OCI-LY7 (cell line): ENCODE results near the gene OTP. TPM values are rescaled to one million over a fixed set of nuclear protein-coding genes. Genes with fewer than 3 reads are reported as not detected.

ENCODE experiments used
- BruUV-seq: library from RNA; stranded (reverse); fragments of 400-500 nt; replicated peaks from 2 replicates; lab custom pipeline; 2021; lab: Mats Ljungman, UMichigan
- CTCF ChIA-PET: fragments of 300-600 bp; sonication (Branson Sonifier 250); formaldehyde crosslinking; loops from one replicate; lab custom pipeline; 2022; ENCODE audit warnings: antibody characterized with exemption; ENCODE audit not compliant: unreplicated experiment; lab: Charles Lee
- POLR2A ChIA-PET: fragments of 300-600 bp; sonication (Branson Sonifier 250); formaldehyde crosslinking; loops from one replicate; lab custom pipeline; 2022; ENCODE audit warnings: antibody characterized with exemption; lab: Charles Lee
- DNase-seq: peaks from one replicate; pipeline ENCODE4 v3.0.0-alpha.2; 2015; ENCODE audit warnings: low spot score
- H2AFZ ChIP-seq: fragments of 200-600 bp; sonication (generic), shearing (Covaris generic); 2 replicates; pipeline ENCODE4 v1.6.1; 2014; ENCODE audit warnings: mild to moderate bottlenecking, antibody characterized with exemption, low read length, moderate library complexity
- H3K27ac ChIP-seq: fragments of 200-600 bp; sonication (generic); 2 replicates; pipeline ENCODE4 v1.5.1; 2014; ENCODE audit warnings: mixed run types, low read depth, mild to moderate bottlenecking, moderate library complexity, low read length, inconsistent platforms; ENCODE audit not compliant: poor library complexity, severe bottlenecking
- H3K36me3 ChIP-seq: fragments of 200-600 bp; sonication (generic); 2 replicates; pipeline ENCODE4 v1.6.1; 2014; ENCODE audit warnings: mild to moderate bottlenecking, antibody characterized with exemption, low read length, moderate library complexity, mixed read lengths; ENCODE audit not compliant: insufficient read depth
- H3K4me1 ChIP-seq: fragments of 200-600 bp; sonication (generic); 2 replicates; pipeline ENCODE4 v1.5.1; 2014; ENCODE audit warnings: mild to moderate bottlenecking, low read length; ENCODE audit not compliant: insufficient read depth, poor library complexity, severe bottlenecking
- H3K4me2 ChIP-seq: fragments of 200-600 bp; sonication (generic); 2 replicates; pipeline ENCODE4 v1.6.1; 2014; ENCODE audit warnings: mild to moderate bottlenecking, low read length
- H3K4me3 ChIP-seq: fragments of 200-600 bp; sonication (generic); 2 replicates; pipeline ENCODE4 v1.5.1; 2014; ENCODE audit warnings: mild to moderate bottlenecking, low read depth, low read length; ENCODE audit not compliant: poor library complexity, severe bottlenecking
- H3K79me2 ChIP-seq: fragments of 200-600 bp; sonication (generic); 2 replicates; pipeline ENCODE4 v1.6.1; 2016; ENCODE audit warnings: low read depth, mild to moderate bottlenecking, low read length, moderate library complexity, mixed read lengths; ENCODE audit not compliant: insufficient read depth
- H3K9me2 ChIP-seq: fragments of 200-600 bp; sonication (generic); 2 replicates; pipeline ENCODE4 v1.6.1; 2016; ENCODE audit warnings: mild to moderate bottlenecking, low read length, mixed read lengths; ENCODE audit not compliant: insufficient read depth
- H3K9me3 ChIP-seq: fragments of 200-600 bp; sonication (generic); 2 replicates; pipeline ENCODE4 v1.6.1; 2014; ENCODE audit warnings: mild to moderate bottlenecking, mixed run types, low read length, mixed read lengths
- H4K20me1 ChIP-seq: fragments of 200-600 bp; sonication (generic); 2 replicates; pipeline ENCODE4 v1.6.1; 2014; ENCODE audit warnings: mild to moderate bottlenecking, antibody characterized with exemption, low read length, moderate library complexity, mixed read lengths; ENCODE audit not compliant: insufficient read depth
- EZH2phosphoT487 ChIP-seq: fragments of 200-600 bp; sonication (generic); IDR thresholded peaks from 2 replicates; pipeline ENCODE4 v1.6.1; 2018; ENCODE audit warnings: low read depth, borderline replicate concordance, mild to moderate bottlenecking, mixed run types, antibody characterized with exemption, low read length, moderate library complexity, mixed read lengths
- intact Hi-C: fragments of 100-400 bp; cut with micrococcal nuclease; formaldehyde crosslinking; loops from one replicate; pipeline ENCODE4 v1.10.0; 2022; ENCODE audit not compliant: unreplicated experiment
- total RNA-seq, 2 experiments: library from RNA; depleted of rRNA in 1 of 2; stranded (reverse); fragments of >200 nt in 1 of 2; shearing (Covaris generic) in 1 of 2; gene quantifications; 2 replicates each; pipeline ENCODE4 v1.2.3, GENCODE V29; 2014 to 2022
- TF ChIP-seq, protein P1 (sequence below): fragments of 200-600 bp; sonication (generic); conservative IDR thresholded peaks from 2 replicates; pipeline ENCODE4 v1.5.1; 2014; ENCODE audit warnings: mild to moderate bottlenecking, antibody characterized with exemption, low read length, moderate library complexity, mixed read lengths

The OTP gene
- total RNA-seq, 2 experiments from 2014 or later: not detected

DNA sequence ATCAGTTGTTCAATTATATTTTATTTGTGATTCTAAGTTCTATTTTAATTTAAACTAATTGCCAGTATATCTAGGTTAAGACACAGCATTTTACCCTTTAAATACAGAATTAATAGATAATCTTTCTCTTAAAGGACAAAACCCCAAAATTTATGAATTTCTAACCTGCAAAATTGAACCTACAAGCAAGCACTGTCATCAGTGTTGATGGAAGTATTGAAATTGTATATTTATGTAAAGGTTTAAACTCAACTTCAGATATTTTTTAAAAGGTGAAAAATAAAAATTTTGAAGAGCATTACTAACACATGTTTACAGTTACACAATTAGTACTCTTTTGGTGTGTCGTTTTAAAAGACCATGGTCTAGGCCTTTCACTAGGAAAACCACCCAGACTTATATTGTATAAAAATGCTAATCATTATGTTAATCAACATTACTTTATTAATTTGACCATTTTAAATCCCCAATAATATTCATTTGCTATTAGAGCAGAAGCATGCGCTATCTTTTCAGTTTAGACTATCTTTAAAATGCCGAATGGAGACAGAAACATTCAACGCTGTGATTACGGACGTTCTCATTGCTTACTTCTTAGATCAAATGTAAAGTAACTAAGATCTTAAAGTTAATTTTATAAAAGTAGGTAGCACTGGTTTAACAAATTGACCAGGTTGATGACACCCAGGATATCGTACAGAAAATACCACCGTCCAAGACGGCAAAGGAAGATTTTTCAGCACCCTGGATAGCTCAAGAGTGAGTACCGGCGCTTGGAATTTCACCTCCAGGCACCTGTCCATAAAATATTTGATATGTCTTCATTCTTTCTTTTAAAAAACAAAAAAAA is 3.2 kb downstream of the OTP start:
- no peaks in the 10 kb centered on the region for H4K20me1 ChIP-seq
- H3K27ac ChIP-seq: no peak overlapping the region
- no peak overlapping the region for H3K4me2 ChIP-seq
- no peaks in the 10 kb centered on the region for H3K79me2 ChIP-seq
- H2AFZ ChIP-seq: no peak overlapping the region
- H3K4me3 ChIP-seq: no peak overlapping the region
- intact Hi-C loops: no loop called here
- no peaks in the 10 kb centered on the region for H3K9me3 ChIP-seq
- no peaks in the 10 kb centered on the region for H3K4me1 ChIP-seq
- CTCF ChIA-PET: no interaction called here
- no TSS peak for BruUV-seq
- no peaks in the 10 kb centered on the region for H3K36me3 ChIP-seq
- TF ChIP-seq, protein P1, sequence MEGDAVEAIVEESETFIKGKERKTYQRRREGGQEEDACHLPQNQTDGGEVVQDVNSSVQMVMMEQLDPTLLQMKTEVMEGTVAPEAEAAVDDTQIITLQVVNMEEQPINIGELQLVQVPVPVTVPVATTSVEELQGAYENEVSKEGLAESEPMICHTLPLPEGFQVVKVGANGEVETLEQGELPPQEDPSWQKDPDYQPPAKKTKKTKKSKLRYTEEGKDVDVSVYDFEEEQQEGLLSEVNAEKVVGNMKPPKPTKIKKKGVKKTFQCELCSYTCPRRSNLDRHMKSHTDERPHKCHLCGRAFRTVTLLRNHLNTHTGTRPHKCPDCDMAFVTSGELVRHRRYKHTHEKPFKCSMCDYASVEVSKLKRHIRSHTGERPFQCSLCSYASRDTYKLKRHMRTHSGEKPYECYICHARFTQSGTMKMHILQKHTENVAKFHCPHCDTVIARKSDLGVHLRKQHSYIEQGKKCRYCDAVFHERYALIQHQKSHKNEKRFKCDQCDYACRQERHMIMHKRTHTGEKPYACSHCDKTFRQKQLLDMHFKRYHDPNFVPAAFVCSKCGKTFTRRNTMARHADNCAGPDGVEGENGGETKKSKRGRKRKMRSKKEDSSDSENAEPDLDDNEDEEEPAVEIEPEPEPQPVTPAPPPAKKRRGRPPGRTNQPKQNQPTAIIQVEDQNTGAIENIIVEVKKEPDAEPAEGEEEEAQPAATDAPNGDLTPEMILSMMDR: no peak
- no peak for TF ChIP-seq EZH2phosphoT487
- POLR2A ChIA-PET: interaction anchor here (0.7 kb wide), 1 partner anchor 81 kb away, joined by 3 read pairs; no protein-coding TSS in a partner anchor
- DNase-seq: no peak
- no peaks in the 10 kb centered on the region for H3K9me2 ChIP-seq

DNA sequence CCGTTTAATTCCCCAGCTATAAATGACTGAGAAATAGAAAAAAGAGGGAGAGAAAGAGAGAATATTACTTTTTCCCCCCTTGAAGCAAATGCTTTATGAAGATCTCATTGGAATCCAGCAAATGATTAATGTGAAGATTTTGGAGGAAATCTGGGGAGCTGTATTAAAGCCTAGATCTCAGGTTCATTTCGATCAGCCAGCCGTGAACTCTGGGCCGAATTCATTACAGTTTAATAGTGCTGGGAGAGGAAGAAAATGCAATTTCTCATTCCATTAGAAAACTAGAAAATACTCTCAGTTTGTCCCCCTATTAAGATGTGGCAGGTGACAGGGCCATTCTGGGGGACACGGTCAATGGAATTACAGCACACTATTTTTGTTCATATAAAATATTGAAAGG is 4.8 kb downstream of the OTP start:
- Histone ChIP-seq H4K20me1 (no peaks in the 10 kb centered on the region), H2AFZ (no peak overlapping the region), H3K36me3 (no peaks in the 10 kb centered on the region), H3K9me2 (no peaks in the 10 kb centered on the region), H3K4me3 (no peak overlapping the region), H3K79me2 (no peaks in the 10 kb centered on the region), H3K4me2 (no peak overlapping the region), H3K4me1 (no peaks in the 10 kb centered on the region), H3K9me3 (no peaks in the 10 kb centered on the region), H3K27ac (no peak overlapping the region)
- ChIA-PET POLR2A (no interaction called here), CTCF (no interaction called here)
- intact Hi-C loops: no loop called here
- TF ChIP-seq EZH2phosphoT487: no peak
- TF ChIP-seq, protein P1: no peak
- no peak for DNase-seq
- BruUV-seq: no TSS peak

DNA sequence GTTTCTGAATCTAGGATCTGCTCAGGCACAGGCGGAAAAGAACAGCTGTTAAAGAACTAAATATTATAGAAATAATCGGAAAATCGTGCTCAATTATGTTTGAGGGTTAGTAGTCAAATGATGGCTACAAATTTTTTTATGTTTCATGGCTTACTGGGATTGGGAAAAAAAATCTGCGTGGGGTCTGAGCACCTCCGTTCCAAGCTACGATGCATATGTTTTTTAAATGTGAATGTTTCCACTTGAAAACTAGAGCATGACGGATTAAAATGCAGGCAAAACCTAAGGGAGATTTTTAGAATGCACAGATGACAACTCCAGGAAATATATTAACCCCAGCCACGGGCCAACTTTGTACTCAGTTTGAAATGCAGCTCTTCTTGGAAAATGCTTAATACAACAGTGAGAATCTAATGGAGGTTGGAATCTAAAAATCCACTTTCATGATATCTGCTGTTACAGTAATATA is 5.3 kb downstream of the OTP start:
- no peaks in the 10 kb centered on the region for H3K4me1 ChIP-seq
- no peaks in the 10 kb centered on the region for H3K79me2 ChIP-seq
- intact Hi-C loops: no loop called here
- no peaks in the 10 kb centered on the region for H3K9me3 ChIP-seq
- TF ChIP-seq EZH2phosphoT487: no peak
- TF ChIP-seq, protein P1: no peak
- H3K27ac ChIP-seq: no peak overlapping the region
- no peaks in the 10 kb centered on the region for H3K9me2 ChIP-seq
- H3K36me3 ChIP-seq: no peaks in the 10 kb centered on the region
- H4K20me1 ChIP-seq: no peaks in the 10 kb centered on the region
- H3K4me3 ChIP-seq: no peak overlapping the region
- H3K4me2 ChIP-seq: no peak overlapping the region
- CTCF ChIA-PET: no interaction called here
- no peak overlapping the region for H2AFZ ChIP-seq
- DNase-seq: no peak
- BruUV-seq: no TSS peak
- POLR2A ChIA-PET: no interaction called here
